VCaP (cell line): ENCODE results near the gene ADO.

Source experiments
- H3K27ac ChIP-seq: fragments of 450-650 bp; 2 replicates; pipeline ENCODE4 v1.5.1; 2017
- TF ChIP-seq, protein P1 (sequence below): fragments of 450-650 bp; conservative IDR thresholded peaks from 2 replicates; pipeline ENCODE4 v1.5.1; 2017; ENCODE audit warnings: mild to moderate bottlenecking, moderate library complexity

The ADO gene

DNA sequence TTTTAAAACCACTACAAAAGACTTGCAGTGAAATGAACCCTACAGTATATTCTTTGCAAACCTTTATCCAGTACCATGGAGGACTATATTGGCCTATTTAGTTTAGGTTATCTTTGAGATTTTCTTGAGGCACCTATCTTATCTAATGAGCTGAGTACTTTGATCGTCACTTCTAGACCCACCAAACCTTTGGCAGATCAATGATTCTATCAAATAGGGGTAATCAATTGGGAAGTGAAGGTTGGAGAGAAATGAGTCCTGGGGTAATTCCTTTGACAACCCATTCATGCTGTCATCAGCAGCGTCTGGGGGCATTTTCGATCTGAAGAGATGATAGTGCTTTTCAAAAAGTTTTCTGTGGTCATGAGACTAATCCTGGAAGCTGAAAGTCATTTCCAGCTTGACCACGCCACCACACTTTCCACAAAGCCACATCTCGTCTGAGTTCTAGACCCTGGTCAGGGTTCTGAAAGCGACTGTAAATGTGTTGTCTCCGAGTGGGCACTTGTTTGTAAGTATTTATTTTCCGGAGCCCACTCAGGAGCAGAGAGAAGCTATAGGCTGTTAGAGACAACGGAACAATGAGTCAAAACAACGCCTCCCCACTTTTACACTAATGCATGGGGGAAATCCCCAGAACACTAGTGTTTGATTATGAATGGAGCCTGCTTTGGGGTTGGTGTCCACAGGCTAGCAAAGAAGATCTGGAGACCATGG is 6.8 kb downstream of the ADO start:
- TF ChIP-seq, protein P1, sequence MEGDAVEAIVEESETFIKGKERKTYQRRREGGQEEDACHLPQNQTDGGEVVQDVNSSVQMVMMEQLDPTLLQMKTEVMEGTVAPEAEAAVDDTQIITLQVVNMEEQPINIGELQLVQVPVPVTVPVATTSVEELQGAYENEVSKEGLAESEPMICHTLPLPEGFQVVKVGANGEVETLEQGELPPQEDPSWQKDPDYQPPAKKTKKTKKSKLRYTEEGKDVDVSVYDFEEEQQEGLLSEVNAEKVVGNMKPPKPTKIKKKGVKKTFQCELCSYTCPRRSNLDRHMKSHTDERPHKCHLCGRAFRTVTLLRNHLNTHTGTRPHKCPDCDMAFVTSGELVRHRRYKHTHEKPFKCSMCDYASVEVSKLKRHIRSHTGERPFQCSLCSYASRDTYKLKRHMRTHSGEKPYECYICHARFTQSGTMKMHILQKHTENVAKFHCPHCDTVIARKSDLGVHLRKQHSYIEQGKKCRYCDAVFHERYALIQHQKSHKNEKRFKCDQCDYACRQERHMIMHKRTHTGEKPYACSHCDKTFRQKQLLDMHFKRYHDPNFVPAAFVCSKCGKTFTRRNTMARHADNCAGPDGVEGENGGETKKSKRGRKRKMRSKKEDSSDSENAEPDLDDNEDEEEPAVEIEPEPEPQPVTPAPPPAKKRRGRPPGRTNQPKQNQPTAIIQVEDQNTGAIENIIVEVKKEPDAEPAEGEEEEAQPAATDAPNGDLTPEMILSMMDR: no peak
- no peak overlapping the region for H3K27ac ChIP-seq

DNA sequence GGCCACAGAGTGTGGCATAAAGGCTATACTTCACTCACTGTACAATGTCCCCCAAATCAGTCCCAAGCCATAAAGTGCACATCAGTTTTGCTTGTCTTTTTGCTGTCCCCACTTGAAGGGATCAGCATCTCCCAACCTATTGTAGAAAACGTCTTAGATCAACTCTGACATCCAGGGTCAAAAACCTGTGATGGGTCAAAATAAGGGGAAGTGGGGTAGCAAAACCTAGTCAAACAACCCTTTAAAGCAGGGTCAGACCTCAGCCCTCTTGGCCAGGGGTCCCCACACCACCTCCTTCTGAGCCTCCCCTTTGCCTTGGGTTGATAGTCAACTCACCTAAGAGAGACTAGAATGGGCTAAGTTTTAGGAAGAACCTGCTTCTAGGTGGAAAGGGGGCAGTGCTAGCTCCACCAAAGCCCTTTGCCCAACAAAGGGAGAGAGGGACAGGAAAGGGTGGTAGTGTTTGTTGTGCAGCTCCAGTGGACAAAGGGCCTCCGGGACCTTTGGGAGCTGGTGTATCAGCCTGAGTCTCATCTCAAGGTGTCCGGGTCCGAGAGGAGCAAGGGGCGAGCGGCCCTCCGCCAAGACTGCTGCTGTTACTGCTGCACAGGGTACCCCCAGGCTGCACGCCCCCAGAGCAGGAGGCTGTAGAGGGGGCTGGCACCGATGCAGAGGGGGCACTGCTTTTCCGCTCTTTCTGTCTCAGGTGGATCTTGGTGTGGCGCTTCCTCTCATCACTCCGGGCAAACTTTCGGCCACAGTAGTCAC is 8.3 kb downstream of the ADO start:
- no peak overlapping the region for H3K27ac ChIP-seq
- TF ChIP-seq, protein P1: no peak

GRCh38 chr10:62813453-62813852 is 8.9 kb downstream of the ADO start:
- no peak overlapping the region for H3K27ac ChIP-seq
- TF ChIP-seq, protein P1: no peak

GRCh38 chr10:62813981-62814380 is 9.5 kb downstream of the ADO start:
- no peak overlapping the region for H3K27ac ChIP-seq

GRCh38 chr10:62814756-62815380 is 10.3 kb downstream of the ADO start:
- no peak overlapping the region for H3K27ac ChIP-seq
- TF ChIP-seq, protein P1: no peak

More at GRCh38 chr10:62813981-62814380, 9.5 kb downstream of the ADO start:
- TF ChIP-seq, protein P1: no peak

- TF ChIP-seq, protein P1: no peak
- H3K27ac ChIP-seq: no peak overlapping the region
Observed at GRCh38 chr10:62815381-62816075, 11.0 kb downstream of the ADO start.

DNA sequence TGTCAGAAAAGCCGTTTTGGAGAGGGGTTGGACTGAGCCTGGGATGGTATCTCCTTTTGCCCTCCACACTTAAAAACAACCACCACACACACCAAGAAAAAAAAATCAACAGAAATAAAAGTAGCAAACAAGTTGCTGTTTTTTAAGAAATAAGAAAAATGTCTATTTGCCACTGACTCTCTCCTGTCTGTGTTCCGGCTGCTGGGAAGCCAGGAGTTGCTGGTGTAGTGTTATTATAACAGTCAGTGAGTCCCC is 11.5 kb downstream of the ADO start:
- TF ChIP-seq, protein P1: no peak
- H3K27ac ChIP-seq: peak overlapping the region; percentile 62
